NCI-H446 (cell line): ENCODE measurements around the gene TBC1D14.

Experiments
- DNase-seq, 2 experiments: peaks; one replicate each; lab custom pipeline; 2025; lab: John Stamatoyannopoulos, UW

TBC1D14 gene

GRCh38 chr4:7001271-7001670 lies 91.6 kb downstream of the TBC1D14 start:
- no peak for DNase-seq

DNA sequence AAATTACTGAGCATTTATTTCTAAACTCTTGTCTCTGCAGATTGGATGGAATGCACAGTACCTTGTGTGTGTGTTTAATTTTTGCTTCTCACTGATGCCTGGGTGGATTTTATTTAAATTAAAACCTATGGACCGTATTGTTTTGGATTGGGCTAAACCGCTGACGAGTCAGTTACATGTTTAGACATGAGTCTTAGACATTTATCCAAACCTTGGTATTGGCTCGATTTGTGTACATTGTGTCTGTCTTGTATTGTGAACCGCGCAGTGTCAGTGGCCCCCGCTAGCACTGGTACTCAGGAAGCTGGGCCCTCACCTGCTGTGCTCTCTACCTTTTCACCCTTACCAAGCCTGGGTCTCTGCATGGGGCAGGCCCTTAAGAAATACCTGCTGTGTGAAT lies 92.7 kb downstream of the TBC1D14 start:
- no peak for DNase-seq

DNA sequence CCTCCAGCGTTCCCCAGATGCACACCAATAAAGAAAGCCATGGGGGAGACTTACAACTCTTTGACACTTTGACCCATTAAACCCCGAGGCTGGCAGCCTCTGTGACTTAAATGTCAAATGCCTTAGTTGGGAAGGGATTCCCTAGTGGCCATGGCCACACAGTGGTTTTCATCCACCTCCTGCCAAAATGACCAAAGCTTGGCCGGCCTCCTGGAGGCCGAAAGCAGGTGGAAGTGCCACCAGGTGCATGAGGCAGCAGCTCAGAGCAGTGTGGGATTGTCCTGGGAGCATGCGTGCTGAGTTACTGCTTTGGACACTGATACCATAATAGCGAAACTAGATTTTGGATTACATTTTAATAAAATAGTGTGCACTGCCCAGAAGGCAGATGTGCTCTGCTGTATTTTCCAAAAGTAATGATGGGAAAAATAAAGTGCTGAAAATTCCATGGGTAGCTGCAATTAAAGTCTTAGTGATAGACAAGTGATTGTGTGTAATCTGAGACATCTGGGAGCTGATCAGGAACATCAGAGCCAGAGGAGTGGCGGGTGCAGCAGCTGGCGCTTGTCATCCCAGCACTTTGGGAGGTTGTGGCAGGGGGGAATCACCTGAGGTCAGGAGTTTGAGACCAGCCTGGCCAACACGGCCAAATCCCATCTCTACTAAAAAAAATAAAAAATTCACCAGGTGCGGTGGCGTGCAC lies 93.7 kb downstream of the TBC1D14 start:
- no peak for DNase-seq

DNA sequence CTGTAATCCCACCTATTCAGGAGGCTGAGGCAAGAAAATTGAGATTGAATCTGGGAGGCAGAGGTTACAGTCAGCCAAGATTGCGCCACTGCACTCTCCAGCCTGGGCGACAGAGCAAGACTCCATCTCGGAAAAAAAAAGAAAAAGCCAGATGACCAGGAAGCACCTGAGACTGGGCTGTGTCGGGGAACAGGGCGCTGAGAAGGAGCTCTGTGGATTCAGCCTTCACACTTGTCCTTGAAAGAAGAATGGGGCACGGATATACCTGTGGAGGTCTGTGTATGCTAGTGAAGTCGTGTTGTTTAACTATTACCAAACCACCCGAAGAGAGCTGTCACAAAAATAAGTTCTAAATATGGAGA lies 94.2 kb downstream of the TBC1D14 start:
- no peak for DNase-seq

DNA sequence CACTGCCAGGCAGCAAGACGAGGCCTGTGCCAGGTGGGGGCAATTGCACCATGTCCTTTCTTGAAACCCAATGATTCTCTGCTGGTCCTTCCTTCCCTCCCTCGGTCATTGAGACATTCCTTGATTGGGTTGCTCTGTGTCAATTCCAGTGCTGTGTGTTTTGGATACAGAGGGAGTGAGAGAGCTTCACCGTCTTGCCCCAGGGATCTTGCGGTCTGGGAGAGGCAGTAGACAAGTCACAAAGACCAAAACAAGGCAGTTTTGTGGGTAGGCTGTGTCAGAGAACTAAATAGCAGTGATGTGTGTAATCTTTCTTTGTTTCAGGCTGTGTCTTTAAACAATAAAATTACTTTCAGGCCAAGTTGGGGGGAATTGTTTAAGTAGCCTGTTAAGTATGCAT lies 94.7 kb downstream of the TBC1D14 start:
- DNase-seq: no peak

DNA sequence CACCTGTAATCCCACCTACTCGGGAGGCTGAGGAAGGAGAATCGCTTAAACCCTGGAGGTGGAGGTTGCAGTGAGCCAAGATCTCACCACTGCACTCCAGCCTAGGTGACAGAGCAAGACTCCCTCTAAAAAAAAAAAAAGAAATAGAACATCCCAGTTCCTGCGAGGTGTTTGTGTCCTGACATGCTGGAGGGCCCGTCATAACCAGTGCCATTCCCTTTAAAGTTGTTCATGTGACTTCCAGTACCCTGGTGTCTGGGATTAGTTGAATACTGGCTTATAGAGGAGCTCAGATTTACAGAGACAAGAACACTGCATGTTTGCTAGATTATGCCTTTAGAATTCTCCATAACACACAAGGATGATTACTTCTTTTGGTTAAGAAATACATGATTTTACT lies 95.9 kb downstream of the TBC1D14 start:
- no peak for DNase-seq

- no peak for DNase-seq
These were observed 96.8 kb downstream of the TBC1D14 start for GRCh38 chr4:7006411-7006810.

- no peak for DNase-seq
These were observed 97.7 kb downstream of the TBC1D14 start for GRCh38 chr4:7007142-7007907.

GRCh38 chr4:7007944-7008343 lies 98.3 kb downstream of the TBC1D14 start:
- DNase-seq: no peak

DNA sequence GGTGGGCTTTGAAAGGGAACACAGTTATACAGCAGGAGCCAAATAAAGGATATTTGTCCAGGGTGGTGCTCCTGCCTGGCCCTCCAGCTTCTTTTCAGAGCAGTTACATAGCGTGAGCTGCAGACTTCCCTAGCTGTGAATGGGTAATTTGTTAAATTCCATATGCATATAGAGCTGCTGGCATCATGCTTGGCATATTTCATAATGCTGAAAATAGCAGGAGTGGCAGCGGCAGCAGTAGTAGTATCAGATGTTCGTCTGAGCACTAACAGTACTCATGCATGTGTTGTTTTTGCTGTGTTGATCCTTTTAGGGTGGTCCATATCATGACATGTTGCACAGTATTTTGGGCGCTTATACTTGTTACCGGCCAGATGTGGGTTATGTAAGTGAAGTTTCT lies 99.9 kb downstream of the TBC1D14 start:
- no peak for DNase-seq

GRCh38 chr4:7013175-7013574 lies 103.5 kb downstream of the TBC1D14 start:
- no peak for DNase-seq

DNA sequence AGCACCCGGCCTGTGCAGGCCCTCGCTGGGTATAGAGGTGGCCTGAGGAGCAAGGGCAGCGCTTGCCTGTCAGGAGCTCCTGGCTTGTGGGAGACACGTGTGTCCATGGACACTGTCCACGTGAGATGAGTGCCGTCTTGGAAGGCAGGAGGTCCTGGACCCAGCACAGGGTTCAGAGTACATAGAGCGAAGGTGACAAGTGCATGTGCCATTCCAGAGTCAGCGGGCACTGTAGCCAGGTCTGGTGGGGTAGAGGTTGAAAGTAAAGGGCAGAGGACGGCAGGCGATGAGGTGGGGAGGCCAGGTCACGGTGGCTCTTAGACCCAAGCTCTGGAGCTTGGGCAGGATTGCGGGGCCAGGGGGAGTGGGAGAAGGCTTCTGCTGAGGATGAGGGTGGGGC lies 105.2 kb downstream of the TBC1D14 start:
- DNase-seq: no peak

DNA sequence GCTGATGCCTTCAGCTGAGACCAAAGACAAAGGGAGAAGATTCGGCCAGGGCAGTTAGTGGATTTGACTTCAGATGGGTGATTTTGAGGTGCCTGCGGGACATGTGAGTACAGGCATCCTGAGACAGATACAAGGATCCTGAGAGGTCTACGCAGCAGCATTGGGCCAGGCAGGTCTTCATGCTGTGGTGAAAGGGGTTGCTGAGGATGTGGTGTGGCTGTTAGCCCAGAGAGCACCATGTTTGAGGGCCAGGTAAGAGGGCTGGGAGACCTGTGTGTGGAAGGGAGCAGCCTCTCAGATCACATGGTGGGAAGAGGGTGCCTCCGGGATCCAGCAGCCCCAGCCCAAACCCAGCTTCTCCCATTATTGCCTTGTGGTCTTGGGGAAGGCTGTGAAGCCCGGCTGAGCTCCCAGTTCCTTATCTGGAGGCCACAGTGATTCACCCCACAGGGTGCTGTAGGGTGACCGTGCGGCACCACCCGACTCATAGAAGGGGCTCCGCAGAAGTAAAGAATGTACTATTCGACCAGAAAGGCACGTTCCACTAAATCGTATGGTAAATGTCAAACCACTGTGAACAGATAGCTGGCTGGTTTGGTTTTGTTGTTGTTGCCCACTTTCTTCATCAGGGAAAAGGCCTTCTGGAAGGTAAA lies 105.9 kb downstream of the TBC1D14 start:
- no peak for DNase-seq

DNA sequence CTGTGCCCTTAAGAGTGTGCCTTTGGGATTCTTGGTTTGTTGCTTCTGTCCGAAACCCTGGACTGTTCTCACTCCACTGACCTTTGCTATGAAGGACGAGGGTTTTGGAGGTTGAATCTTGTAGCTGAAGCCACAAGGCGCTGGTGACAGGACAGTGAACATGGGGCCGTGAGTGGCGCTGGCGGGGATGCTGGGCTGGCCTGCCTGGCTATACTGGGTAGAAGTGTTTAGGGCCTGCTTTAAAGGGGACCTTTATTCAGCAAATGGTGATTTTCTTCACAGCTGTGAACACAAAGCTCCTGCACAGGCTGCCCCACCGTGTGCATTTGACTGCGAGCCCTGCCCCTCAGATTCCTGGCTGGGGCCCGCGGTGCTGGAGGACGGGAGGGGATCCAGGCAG lies 106.5 kb downstream of the TBC1D14 start:
- DNase-seq: no peak

DNA sequence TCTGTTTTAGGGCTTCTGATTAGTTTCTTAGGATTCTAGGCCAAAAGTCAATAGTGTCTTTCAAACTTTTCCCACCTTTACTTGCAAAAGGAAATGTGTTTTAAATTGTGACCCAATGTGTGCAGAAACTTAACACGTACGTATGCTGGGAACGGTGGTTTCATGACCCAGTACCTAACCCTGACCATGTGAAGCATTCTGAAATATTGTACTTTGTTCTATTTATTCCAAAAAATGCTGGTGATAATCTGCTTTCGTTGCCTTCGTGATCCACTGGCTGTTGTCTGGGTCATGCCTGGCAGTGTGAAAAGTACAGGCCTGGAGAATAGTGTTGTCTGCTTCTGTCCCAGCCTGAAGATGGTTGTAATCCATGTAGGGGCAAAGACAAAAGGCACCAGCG lies 106.9 kb downstream of the TBC1D14 start:
- no peak for DNase-seq

DNA sequence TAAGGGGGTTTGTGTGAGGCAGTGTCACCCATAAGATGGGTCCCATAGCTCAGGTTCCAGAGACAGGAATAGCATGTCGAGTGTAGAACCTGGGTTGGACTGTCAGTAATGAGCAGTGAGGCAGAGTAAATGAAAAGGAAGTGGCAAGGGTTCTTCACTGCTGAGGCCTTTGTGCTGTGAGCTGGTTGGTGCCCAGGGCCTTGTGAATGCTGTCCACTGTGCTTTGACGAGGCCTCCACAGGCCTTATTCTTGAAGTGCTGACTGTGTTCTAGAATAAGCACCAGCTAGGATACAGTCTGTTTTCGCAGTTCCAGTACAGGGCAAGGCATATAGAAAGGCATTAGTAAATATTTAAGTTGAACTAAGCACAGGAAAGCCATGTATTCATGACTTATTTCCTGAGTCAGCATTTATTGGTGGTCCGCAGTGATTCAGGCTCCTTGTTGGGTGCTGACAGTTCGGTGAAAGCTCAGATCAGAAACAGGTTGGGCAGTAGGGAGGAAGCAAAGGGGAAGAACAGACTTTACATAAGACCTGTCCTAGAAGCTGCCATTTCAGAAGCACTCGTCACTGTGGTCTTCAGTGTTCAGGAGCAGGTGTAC lies 107.9 kb downstream of the TBC1D14 start:
- DNase-seq: no peak

GRCh38 chr4:7018281-7018680 lies 108.7 kb downstream of the TBC1D14 start:
- DNase-seq: no peak

DNA sequence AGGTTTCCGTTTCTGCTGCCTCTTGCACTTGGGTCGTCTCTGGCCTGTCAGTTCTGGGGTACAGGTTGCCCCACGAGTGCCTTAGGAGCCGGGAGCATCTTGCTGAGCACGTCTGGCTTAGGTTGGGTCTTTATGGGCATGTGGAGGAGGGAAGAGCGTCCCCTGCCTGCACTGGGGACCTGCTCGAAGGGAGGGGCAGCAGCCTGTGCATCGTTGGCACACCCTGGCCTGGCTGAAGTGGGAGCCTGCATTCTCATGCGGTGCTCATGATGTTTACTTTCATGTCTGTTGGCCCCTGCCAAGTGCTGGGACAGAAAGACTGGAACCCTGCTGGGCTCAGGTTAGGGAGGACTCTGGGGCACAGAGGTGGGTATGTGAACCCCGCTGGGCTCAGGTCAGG lies 109.7 kb downstream of the TBC1D14 start:
- DNase-seq: no peak

DNA sequence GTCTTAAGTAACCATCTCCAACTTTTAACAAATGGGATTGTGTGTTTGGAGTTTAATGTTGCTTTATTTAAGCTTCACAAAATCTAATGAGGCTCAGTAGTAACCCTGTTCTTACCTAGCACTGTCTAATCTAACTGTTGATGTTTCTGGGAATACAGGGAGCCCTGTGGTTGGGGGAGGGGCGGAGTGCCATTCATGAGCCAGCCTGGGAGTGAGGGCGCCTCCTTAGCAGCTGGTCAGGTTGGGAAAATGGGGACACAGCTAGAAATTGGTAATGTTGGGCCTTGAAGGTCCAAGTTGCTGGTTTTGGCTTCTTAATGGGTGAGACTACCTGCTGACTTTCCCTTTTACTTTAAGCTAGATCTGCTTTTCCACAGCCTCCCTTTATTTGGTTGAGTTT lies 110.7 kb downstream of the TBC1D14 start:
- DNase-seq: no peak

DNA sequence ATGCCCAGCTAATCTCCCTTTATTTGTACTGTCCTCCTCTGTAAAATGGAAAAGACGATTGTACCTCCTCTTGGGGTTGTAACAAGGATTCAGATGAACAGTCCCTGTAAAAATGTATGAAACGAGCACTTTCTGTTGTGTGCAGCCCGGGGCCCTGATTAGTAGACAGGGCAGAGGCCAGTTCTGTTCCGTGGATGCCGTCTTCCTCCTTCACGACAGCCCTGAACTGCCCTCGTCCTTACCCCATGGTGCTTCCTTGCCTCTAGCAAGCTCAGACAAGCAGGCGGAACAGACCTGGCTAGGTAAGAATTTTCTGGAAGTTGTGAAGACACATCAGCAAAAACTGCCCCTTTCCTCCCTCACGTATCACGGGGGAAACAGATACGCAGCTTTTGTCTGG lies 111.2 kb downstream of the TBC1D14 start:
- no peak for DNase-seq

DNA sequence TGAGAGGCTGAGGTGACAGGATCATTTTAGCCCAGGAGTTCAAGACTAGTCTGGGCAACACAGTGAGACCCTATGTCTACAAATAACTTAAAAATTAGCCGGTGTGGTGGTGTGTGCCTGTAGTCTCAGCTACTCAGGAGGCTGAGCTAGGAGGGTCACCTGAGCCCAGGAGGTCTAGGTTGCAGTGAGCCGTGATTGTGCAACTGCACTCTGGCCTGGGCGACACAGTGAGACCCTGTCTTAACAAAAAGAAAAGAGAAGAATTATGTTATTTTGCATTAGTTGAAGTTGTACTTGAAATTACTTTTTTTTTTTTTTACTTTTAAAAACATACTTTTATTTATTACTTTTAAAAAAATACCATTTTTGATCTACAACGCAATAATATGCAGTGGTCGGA lies 111.7 kb downstream of the TBC1D14 start:
- DNase-seq: no peak

- no peak for DNase-seq
These were observed 112.5 kb downstream of the TBC1D14 start for GRCh38 chr4:7021930-7022664.
